K562 treated with DMSO at 1 percent for 4 hours (cell line): Measurements from ENCODE around the gene HEPH. TPM values are rescaled to one million over a fixed set of nuclear protein-coding genes. Genes with fewer than 3 reads are reported as not detected.

Experiments
- total RNA-seq: library from RNA; unstranded; fragments of 300-600 nt; gene quantifications from 2 replicates; pipeline ENCODE4 v1.2.3, GENCODE V29; 2022; ENCODE audit not compliant: insufficient read depth

HEPH gene, protein sequence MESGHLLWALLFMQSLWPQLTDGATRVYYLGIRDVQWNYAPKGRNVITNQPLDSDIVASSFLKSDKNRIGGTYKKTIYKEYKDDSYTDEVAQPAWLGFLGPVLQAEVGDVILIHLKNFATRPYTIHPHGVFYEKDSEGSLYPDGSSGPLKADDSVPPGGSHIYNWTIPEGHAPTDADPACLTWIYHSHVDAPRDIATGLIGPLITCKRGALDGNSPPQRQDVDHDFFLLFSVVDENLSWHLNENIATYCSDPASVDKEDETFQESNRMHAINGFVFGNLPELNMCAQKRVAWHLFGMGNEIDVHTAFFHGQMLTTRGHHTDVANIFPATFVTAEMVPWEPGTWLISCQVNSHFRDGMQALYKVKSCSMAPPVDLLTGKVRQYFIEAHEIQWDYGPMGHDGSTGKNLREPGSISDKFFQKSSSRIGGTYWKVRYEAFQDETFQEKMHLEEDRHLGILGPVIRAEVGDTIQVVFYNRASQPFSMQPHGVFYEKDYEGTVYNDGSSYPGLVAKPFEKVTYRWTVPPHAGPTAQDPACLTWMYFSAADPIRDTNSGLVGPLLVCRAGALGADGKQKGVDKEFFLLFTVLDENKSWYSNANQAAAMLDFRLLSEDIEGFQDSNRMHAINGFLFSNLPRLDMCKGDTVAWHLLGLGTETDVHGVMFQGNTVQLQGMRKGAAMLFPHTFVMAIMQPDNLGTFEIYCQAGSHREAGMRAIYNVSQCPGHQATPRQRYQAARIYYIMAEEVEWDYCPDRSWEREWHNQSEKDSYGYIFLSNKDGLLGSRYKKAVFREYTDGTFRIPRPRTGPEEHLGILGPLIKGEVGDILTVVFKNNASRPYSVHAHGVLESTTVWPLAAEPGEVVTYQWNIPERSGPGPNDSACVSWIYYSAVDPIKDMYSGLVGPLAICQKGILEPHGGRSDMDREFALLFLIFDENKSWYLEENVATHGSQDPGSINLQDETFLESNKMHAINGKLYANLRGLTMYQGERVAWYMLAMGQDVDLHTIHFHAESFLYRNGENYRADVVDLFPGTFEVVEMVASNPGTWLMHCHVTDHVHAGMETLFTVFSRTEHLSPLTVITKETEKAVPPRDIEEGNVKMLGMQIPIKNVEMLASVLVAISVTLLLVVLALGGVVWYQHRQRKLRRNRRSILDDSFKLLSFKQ
- total RNA-seq, result 43.5 and 53.6 TPM in 2 replicates

DNA sequence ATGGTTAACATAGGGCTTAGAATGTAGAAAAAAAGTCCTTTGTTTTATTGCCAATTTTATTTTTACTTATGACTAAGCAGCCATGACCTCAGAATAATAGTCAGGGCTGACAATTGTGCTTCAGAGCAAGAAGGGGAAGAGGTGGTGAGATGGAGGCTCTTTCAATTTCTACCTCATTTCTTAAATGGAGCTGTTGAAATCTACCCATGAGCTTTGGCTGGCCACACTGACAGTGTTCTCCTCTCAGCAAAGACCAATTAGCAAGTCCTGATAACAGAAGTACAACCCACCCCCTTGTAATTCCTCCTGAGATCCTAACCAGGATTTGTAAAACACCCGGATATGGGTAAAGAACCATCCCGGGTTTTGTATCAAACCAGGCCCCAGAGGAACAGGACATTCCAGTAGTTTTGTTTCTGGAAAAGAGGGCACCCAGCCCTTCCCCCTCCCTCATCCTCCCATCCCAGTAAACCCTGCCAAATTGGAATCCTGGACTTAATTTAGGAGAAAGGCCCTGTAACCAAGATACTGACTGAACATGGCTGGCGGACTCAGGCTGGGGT is at the start of gene HEPH:
TSS of gene HEPH (plus strand) at position 399 of the 563 bp plus-strand sequence. CDS start 6,324 bp downstream, outside the sequence.

Other genes starting within 250 kb of the HEPH start
- gene VSIG4, start 124.2 kb upstream of the HEPH start, total RNA-seq, result 1.1 and 1.5 TPM in 2 replicates